DOHH2 (cell line): ENCODE measurements around the gene PHC3.

Source experiments
- H3F3A ChIP-seq: fragments of 200-600 bp; sonication (generic), shearing (Covaris generic); 2 replicates; pipeline ENCODE4 v1.6.0; 2016; ENCODE audit warnings: antibody characterized with exemption, mild to moderate bottlenecking; ENCODE audit not compliant: control insufficient read depth, insufficient read depth
- H3K27ac ChIP-seq: fragments of 200-600 bp; sonication (generic); 2 replicates; pipeline ENCODE4 v1.5.1; 2014; ENCODE audit warnings: low read depth, mild to moderate bottlenecking, low read length, moderate library complexity
- H3K27me3 ChIP-seq: fragments of 200-600 bp; sonication (generic); 2 replicates; pipeline ENCODE4 v1.6.1; 2014; ENCODE audit warnings: mild to moderate bottlenecking, low read length, mixed read lengths; ENCODE audit not compliant: control insufficient read depth
- H3K36me3 ChIP-seq: fragments of 200-600 bp; sonication (generic); 2 replicates; pipeline ENCODE4 v1.6.1; 2014; ENCODE audit warnings: mild to moderate bottlenecking, low read length, moderate library complexity, mixed read lengths; ENCODE audit not compliant: control insufficient read depth
- H3K4me1 ChIP-seq: fragments of 200-600 bp; sonication (generic); 2 replicates; pipeline ENCODE4 v1.6.1; 2014; ENCODE audit warnings: mild to moderate bottlenecking, low read length, mixed read lengths; ENCODE audit not compliant: control insufficient read depth
- H3K4me2 ChIP-seq: fragments of 200-600 bp; sonication (generic); 2 replicates; pipeline ENCODE4 v1.6.0; 2014; ENCODE audit warnings: mild to moderate bottlenecking, low read length, moderate library complexity
- H3K4me3 ChIP-seq: fragments of 200-600 bp; sonication (generic); 2 replicates; pipeline ENCODE4 v1.5.1; 2014; ENCODE audit warnings: mild to moderate bottlenecking, low read length, mixed read lengths
- H3K79me2 ChIP-seq: fragments of 200-600 bp; sonication (generic); 2 replicates; pipeline ENCODE4 v1.6.1; 2014; ENCODE audit warnings: mild to moderate bottlenecking, low read length, mixed read lengths; ENCODE audit not compliant: control insufficient read depth
- H3K9me2 ChIP-seq: fragments of 200-600 bp; sonication (generic); replicated peaks from 2 replicates; pipeline ENCODE4 v1.6.1; 2014; ENCODE audit warnings: mild to moderate bottlenecking, low read length, mixed read lengths; ENCODE audit not compliant: control insufficient read depth
- H3K9me3 ChIP-seq: fragments of 200-600 bp; sonication (generic); 2 replicates; pipeline ENCODE4 v1.6.1; 2014; ENCODE audit warnings: antibody characterized with exemption, low read length, mixed read lengths; ENCODE audit not compliant: control insufficient read depth, insufficient read depth
- H4K20me1 ChIP-seq: fragments of 200-600 bp; sonication (generic); 2 replicates; pipeline ENCODE4 v1.6.0; 2014; ENCODE audit warnings: low read depth, mild to moderate bottlenecking, antibody characterized with exemption, low read length, moderate library complexity; ENCODE audit not compliant: control insufficient read depth, insufficient read depth
- EZH2phosphoT487 ChIP-seq: fragments of 200-600 bp; sonication (generic); IDR thresholded peaks from 2 replicates; pipeline ENCODE4 v1.6.1; 2017; ENCODE audit warnings: borderline replicate concordance, mild to moderate bottlenecking, antibody characterized with exemption, low read length, moderate library complexity, mixed read lengths
- TF ChIP-seq, protein P1 (sequence below): fragments of 200-600 bp; sonication (generic); IDR thresholded peaks from one replicate; pipeline ENCODE4 v1.5.1; 2014; ENCODE audit warnings: antibody characterized with exemption, mild to moderate bottlenecking, low read depth, low read length; ENCODE audit not compliant: poor library complexity, severe bottlenecking

PHC3 gene

DNA sequence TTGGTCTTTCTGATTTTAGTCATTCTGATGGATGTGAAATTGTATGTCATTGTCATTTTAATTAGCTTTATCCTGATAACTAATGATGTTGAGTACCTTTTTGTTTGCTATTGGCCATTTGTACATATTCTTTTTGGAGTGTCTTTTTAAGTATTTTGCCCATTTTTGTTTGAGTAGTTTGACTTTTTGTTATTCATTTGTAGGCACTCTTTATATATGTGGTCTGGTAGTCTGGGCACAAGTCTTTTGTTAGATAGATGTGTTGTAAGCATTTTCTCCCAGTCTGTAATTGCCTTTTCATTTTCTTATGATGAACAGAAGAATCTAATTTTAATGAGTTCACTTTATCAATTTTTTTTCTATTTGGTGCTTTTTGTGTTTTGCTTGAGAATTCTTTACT, 129.1 kb downstream of the PHC3 start:
- Histone ChIP-seq H4K20me1 (no peaks in the 10 kb centered on the region), H3K4me3 (no peak overlapping the region), H3K36me3 (peaks cover 13% of the 10 kb centered on the region), H3K4me2 (no peak overlapping the region), H3K79me2 (peaks cover 12% of the 10 kb centered on the region), H3K9me2 (no peaks in the 10 kb centered on the region), H3K9me3 (no peaks in the 10 kb centered on the region), H3K27ac (no peak overlapping the region), H3F3A (peaks cover 7% of the 10 kb centered on the region), H3K27me3 (no peaks in the 10 kb centered on the region), H3K4me1 (peaks cover 35% of the 10 kb centered on the region)
- TF ChIP-seq, protein P1, sequence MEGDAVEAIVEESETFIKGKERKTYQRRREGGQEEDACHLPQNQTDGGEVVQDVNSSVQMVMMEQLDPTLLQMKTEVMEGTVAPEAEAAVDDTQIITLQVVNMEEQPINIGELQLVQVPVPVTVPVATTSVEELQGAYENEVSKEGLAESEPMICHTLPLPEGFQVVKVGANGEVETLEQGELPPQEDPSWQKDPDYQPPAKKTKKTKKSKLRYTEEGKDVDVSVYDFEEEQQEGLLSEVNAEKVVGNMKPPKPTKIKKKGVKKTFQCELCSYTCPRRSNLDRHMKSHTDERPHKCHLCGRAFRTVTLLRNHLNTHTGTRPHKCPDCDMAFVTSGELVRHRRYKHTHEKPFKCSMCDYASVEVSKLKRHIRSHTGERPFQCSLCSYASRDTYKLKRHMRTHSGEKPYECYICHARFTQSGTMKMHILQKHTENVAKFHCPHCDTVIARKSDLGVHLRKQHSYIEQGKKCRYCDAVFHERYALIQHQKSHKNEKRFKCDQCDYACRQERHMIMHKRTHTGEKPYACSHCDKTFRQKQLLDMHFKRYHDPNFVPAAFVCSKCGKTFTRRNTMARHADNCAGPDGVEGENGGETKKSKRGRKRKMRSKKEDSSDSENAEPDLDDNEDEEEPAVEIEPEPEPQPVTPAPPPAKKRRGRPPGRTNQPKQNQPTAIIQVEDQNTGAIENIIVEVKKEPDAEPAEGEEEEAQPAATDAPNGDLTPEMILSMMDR, result no peak
- TF ChIP-seq EZH2phosphoT487, result no peak

DNA sequence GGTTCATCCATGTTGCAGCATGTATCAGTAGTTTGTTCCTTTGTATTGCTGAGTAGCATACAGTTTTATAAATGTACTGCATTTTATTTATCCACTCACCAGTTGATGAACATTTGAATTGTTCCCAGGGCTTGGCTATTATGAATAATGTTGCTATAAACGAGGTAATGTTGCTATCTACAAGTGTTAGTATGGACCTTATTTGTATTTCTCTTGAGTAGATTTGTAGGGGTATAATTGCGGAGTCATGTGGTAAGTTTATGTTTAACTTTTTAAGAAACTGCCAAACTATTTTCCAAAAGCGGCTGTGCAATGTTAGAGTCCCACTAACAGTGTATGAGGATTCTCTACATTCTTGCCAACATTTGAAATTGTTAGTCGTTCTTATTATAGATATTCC, 130.8 kb downstream of the PHC3 start:
- Histone ChIP-seq H3F3A (peaks cover 7% of the 10 kb centered on the region), H3K36me3 (peaks cover under 1% of the 10 kb centered on the region; the same call in 1 of the 2 replicates), H3K9me3 (no peaks in the 10 kb centered on the region), H3K9me2 (no peaks in the 10 kb centered on the region), H3K27ac (no peak overlapping the region), H3K4me2 (no peak overlapping the region), H3K79me2 (peaks cover 3% of the 10 kb centered on the region; the same call in 1 of the 2 replicates), H3K4me1 (peaks cover 22% of the 10 kb centered on the region), H3K27me3 (no peaks in the 10 kb centered on the region), H3K4me3 (no peak overlapping the region), H4K20me1 (no peaks in the 10 kb centered on the region; the same call in 1 of the 2 replicates)
- TF ChIP-seq, protein P1, result no peak
- TF ChIP-seq EZH2phosphoT487, result no peak

DNA sequence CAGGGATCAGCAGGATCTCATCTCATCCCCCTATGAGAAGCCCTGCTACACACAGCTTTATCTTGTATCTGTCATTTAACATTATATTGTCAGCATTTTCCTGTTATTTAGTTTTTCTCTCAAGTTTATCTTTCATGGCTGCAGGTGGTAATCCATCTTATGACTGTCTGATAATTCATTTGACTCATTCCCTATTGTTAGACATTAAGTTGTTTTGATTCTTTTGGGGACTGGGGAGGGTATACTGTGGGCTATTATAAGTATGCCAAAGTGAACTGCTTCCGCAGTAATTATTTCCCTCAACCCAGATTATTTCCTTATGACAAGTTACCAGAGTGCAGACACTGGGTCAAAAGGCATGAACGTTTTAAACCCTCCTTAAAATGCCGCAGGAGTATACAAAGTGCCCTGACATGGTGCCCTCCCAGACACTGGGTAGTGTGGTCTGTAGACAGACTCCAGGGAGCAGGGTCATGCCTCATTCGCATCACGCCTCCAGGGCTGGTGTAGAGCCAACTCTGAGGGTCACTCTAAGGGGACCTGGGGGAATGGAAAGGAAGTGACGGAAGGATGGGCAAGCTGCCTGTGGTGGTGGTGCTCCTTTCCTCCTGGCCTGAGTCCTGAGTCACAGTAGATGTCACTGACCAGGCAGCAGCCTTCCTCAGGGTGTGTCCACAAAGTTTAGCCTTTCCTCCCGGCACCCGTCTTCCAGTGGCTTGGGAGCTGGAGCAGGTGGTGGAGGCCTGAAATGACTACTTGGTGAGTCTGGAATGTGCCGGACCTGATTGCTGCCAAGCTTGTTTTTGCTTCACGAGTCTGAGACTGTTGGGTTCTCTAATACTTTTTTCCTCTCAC, 132.2 kb downstream of the PHC3 start:
- TF ChIP-seq EZH2phosphoT487, result no peak
- TF ChIP-seq, protein P1, result no peak
- Histone ChIP-seq H3K4me2 (no peak overlapping the region), H3K27me3 (no peaks in the 10 kb centered on the region), H3K36me3 (peaks cover 7% of the 10 kb centered on the region; the same call in 1 of the 2 replicates), H3K9me2 (no peaks in the 10 kb centered on the region), H3K4me3 (no peak overlapping the region), H4K20me1 (no peaks in the 10 kb centered on the region; the same call in 1 of the 2 replicates), H3K4me1 (peaks cover 21% of the 10 kb centered on the region), H3K9me3 (no peaks in the 10 kb centered on the region), H3K79me2 (no peaks in the 10 kb centered on the region; the same call in 1 of the 2 replicates), H3F3A (peaks cover 4% of the 10 kb centered on the region; the same call in 1 of the 2 replicates), H3K27ac (no peak overlapping the region)
